SK-N-SH (cell line): Measurements from ENCODE around the gene PRKCA. TPM values are rescaled to one million over a fixed set of nuclear protein-coding genes. Genes with fewer than 3 reads are reported as not detected.

Experiments used
- CTCF ChIA-PET: fragments of 300-600, 350-600 bp; formaldehyde crosslinking; extraction: SDS; loops from one replicate; lab custom pipeline; 2021; lab: Yijun Ruan, JAX
- POLR2A ChIA-PET: fragments of 350-600 bp; sonication (Branson Sonifier 250); formaldehyde crosslinking; extraction: SDS; loops from one replicate; lab custom pipeline; 2020; ENCODE audit warnings: antibody characterized with exemption, inconsistent platforms; lab: Yijun Ruan, JAX
- DNase-seq: peaks from one replicate; pipeline ENCODE4 v3.0.0; 2012
- H2AFZ ChIP-seq: fragments of 200-600 bp; sonication (generic); 2 replicates; pipeline ENCODE4 v1.8.1; 2016; ENCODE audit warnings: antibody characterized with exemption, mild to moderate bottlenecking, low read depth
- H3F3A ChIP-seq: fragments of 200-600 bp; sonication (generic); replicated peaks from 2 replicates; pipeline ENCODE3; 2016; ENCODE audit warnings: antibody characterized with exemption, mild to moderate bottlenecking; ENCODE audit not compliant: insufficient read depth
- H3K27ac ChIP-seq, 2 experiments: fragments of 200-500 bp in 1 of 2; fragments of 200-600 bp in 1 of 2; sonication (Bioruptor generic) in 1 of 2; sonication (generic), shearing (Covaris generic) in 1 of 2; 2 replicates each; pipeline versions ENCODE4 v1.5.1 to v1.6.1; 2014 to 2016; ENCODE audit warnings: low read depth in 2 of 2, inconsistent platforms in 1 of 2, low read length in 1 of 2, mild to moderate bottlenecking in 1 of 2, mixed read lengths in 1 of 2
- H3K27me3 ChIP-seq: fragments of 200-600 bp; sonication (generic), shearing (Covaris generic); 2 replicates; pipeline ENCODE4 v1.6.1; 2016; ENCODE audit warnings: mixed run types; ENCODE audit not compliant: insufficient read depth
- H3K36me3 ChIP-seq, 2 experiments: fragments of 200-500 bp in 1 of 2; fragments of 200-600 bp in 1 of 2; sonication (Bioruptor generic) in 1 of 2; sonication (generic) in 1 of 2; replicated peaks in 1 of 2; 2 replicates each; pipeline versions ENCODE3 to v1.5.1; 2014 to 2016; ENCODE audit warnings: low read length in 1 of 2, mild to moderate bottlenecking in 1 of 2; ENCODE audit not compliant: insufficient read depth in 2 of 2, control insufficient read depth in 1 of 2
- H3K4me1 ChIP-seq, 2 experiments: fragments of 200-500 bp in 1 of 2; fragments of 200-600 bp in 1 of 2; sonication (Bioruptor generic) in 1 of 2; sonication (generic), shearing (Covaris generic) in 1 of 2; 2 replicates each; pipeline versions ENCODE4 v1.5.1 to v1.6.1; 2014 to 2016; ENCODE audit warnings: low read depth in 1 of 2, low read length in 1 of 2, mixed run types in 1 of 2; ENCODE audit not compliant: insufficient read depth in 2 of 2, control insufficient read depth in 1 of 2
- H3K4me2 ChIP-seq: fragments of 200-600 bp; sonication (generic), shearing (Covaris generic); 2 replicates; pipeline ENCODE4 v1.6.1; 2017; ENCODE audit warnings: mixed run types
- H3K4me3 ChIP-seq, 2 experiments: fragments of 200-500 bp in 1 of 2; fragments of 200-600 bp in 1 of 2; sonication (Bioruptor generic) in 1 of 2; sonication (generic), shearing (Covaris generic) in 1 of 2; 2 replicates each; pipeline versions ENCODE4 v1.5.1 to v1.8.1; 2014 to 2016; ENCODE audit warnings: low read depth in 2 of 2, inconsistent platforms in 1 of 2, low read length in 1 of 2, mild to moderate bottlenecking in 1 of 2, mixed read lengths in 1 of 2, moderate library complexity in 1 of 2
- H3K79me2 ChIP-seq: fragments of 200-600 bp; sonication (generic); 2 replicates; pipeline ENCODE4 v1.8.1; 2017; ENCODE audit warnings: mild to moderate bottlenecking; ENCODE audit not compliant: insufficient read depth
- H3K9ac ChIP-seq: fragments of 200-600 bp; sonication (generic); 2 replicates; pipeline ENCODE4 v1.6.1; 2017; ENCODE audit warnings: mixed run types
- H3K9me2 ChIP-seq: fragments of 200-600 bp; sonication (generic); 2 replicates; pipeline ENCODE4 v1.6.1; 2017; ENCODE audit warnings: mixed run types
- H3K9me3 ChIP-seq: fragments of 200-600 bp; sonication (generic); 2 replicates; pipeline ENCODE4 v1.6.1; 2017; ENCODE audit warnings: mixed run types, mild to moderate bottlenecking, moderate library complexity
- H4K20me1 ChIP-seq: fragments of 200-600 bp; sonication (generic); 2 replicates; pipeline ENCODE4 v1.6.1; 2017; ENCODE audit warnings: mild to moderate bottlenecking, mixed run types; ENCODE audit not compliant: insufficient read depth
- CHD2 ChIP-seq: fragments of 150-350 bp; IDR thresholded peaks from 2 replicates; pipeline ENCODE4 v1.6.1; 2018; ENCODE audit warnings: low read length; ENCODE audit not compliant: partially characterized antibody
- EP300 ChIP-seq, 2 experiments: IDR thresholded peaks; 2 replicates each; pipeline versions ENCODE4 v1.4.0 to v1.6.1; 2012; ENCODE audit warnings: borderline replicate concordance in 1 of 2, low read depth in 1 of 2, low read length in 1 of 2
- EZH2phosphoT487 ChIP-seq: fragments of 200-600 bp; sonication (generic); IDR thresholded peaks from 2 replicates; pipeline ENCODE4 v1.6.1; 2017; ENCODE audit warnings: low read depth, mixed run types, mild to moderate bottlenecking, antibody characterized with exemption, moderate library complexity, borderline replicate concordance
- FOXJ3 ChIP-seq: sonication (generic); formaldehyde crosslinking; IDR thresholded peaks from 2 replicates; pipeline ENCODE4 v1.5.1; 2020; ENCODE audit warnings: mild to moderate bottlenecking, missing genetic modification reagents
- GATA2 ChIP-seq: sonication (generic); formaldehyde crosslinking; IDR thresholded peaks from 2 replicates; pipeline ENCODE4 v1.5.0; 2020; ENCODE audit warnings: mild to moderate bottlenecking, missing genetic modification reagents
- JUND ChIP-seq: IDR thresholded peaks from 2 replicates; pipeline ENCODE4 v1.4.0; 2012
- MXI1 ChIP-seq: IDR thresholded peaks from 2 replicates; pipeline ENCODE4 v1.6.1; 2012; ENCODE audit warnings: mild to moderate bottlenecking, low read depth, low read length, improper control_type of control experiment
- NFIC ChIP-seq: IDR thresholded peaks from 2 replicates; pipeline ENCODE4 v1.4.0; 2012; ENCODE audit warnings: borderline replicate concordance
- NRF1 ChIP-seq: IDR thresholded peaks from 2 replicates; pipeline ENCODE4 v1.6.1; 2012; ENCODE audit warnings: low read depth, mild to moderate bottlenecking, low read length
- RCOR1 ChIP-seq: fragments of 150-350 bp; IDR thresholded peaks from 2 replicates; pipeline ENCODE4 v1.6.1; 2017; ENCODE audit warnings: antibody characterized with exemption, low read length
- SIN3A ChIP-seq: IDR thresholded peaks from 2 replicates; pipeline ENCODE4 v1.6.1; 2012; ENCODE audit warnings: low read depth, mild to moderate bottlenecking, low read length, moderate library complexity, borderline replicate concordance
- SMC3 ChIP-seq: IDR thresholded peaks from 2 replicates; pipeline ENCODE4 v1.6.1; 2012; ENCODE audit warnings: low read depth, low read length, improper control_type of control experiment
- TEAD4 ChIP-seq: IDR thresholded peaks from 2 replicates; pipeline ENCODE4 v1.4.0; 2012; ENCODE audit warnings: mild to moderate bottlenecking, borderline replicate concordance; ENCODE audit not compliant: insufficient read depth
- YY1 ChIP-seq: IDR thresholded peaks from 2 replicates; pipeline ENCODE4 v1.4.0; 2012; ENCODE audit warnings: low read depth, mild to moderate bottlenecking
- WGBS: methylation state at CpG from one replicate; pipeline ENCODE4 v1.1.6; 2017; ENCODE audit warnings: low lambda C conversion rate; 5-methylcytosine and 5-hydroxymethylcytosine counted together
- polyA plus RNA-seq, 3 experiments: library from polyadenylated mRNA; depleted of rRNA; stranded (reverse); fragments of >200 nt; gene quantifications; 2 replicates each; pipeline ENCODE4 v1.2.3, GENCODE V29; 2012
- TF ChIP-seq, protein P1 (sequence below): IDR thresholded peaks from 2 replicates; pipeline ENCODE4 v1.4.0; 2012; ENCODE audit warnings: low read depth
- TF ChIP-seq, protein P2 (sequence below): fragments of 150-350 bp; IDR thresholded peaks from 2 replicates; pipeline ENCODE4 v1.6.1; 2016; ENCODE audit warnings: mild to moderate bottlenecking, low read depth, low read length
- TF ChIP-seq, protein P3 (sequence below): fragments of 150-350 bp; IDR thresholded peaks from 2 replicates; pipeline ENCODE4 v1.6.1; 2017; ENCODE audit warnings: antibody characterized with exemption, low read length, low read depth, borderline replicate concordance
- TF ChIP-seq, protein P4 (sequence below): fragments of 200-600 bp; sonication (generic); IDR thresholded peaks from 2 replicates; pipeline ENCODE4 v1.6.1; 2017; ENCODE audit warnings: antibody characterized with exemption, mild to moderate bottlenecking, moderate library complexity

Gene PRKCA
- polyA plus RNA-seq, 1 of the 3 experiments (the other 2 are of a cell fraction) = 108 TPM

DNA sequence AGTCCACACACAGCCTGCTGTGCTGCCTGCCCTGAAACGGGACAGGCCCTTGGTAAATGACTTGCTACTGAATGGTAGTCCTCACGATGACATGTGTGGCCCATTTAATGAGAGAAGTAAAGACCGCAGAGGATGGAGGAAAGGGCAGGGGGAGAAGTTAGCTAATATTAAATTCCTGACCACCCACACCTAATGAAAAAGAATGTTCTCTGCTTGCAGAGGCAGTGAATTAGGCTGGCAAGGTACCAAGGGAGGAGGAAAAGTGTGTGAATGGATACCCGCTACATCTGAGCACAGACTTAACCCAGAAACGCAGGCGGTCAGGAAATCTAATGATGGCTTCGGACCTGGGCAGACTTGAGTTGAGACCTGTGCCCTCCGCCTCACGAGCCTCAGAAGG, 141.2 kb downstream of the PRKCA start:
- Histone ChIP-seq H3K4me3 (no peak overlapping the region), H3K27ac (no peak overlapping the region), H3K9ac (no peak overlapping the region), H3K4me2 (no peak overlapping the region), H3K9me3 (no peaks in the 10 kb centered on the region), H3K27me3 (no peaks in the 10 kb centered on the region), H2AFZ (no peak overlapping the region), H3K9me2 (no peaks in the 10 kb centered on the region), H4K20me1 (peaks cover 94% of the 10 kb centered on the region), H3K36me3 (peaks cover 0 to 28% of the 10 kb centered on the region in 2 experiments), H3K4me1 (peaks cover 0 to 16% of the 10 kb centered on the region in 2 experiments; a peak in 1 of 4 replicates), H3F3A (peaks cover 4% of the 10 kb centered on the region), H3K79me2 (peaks cover 100% of the 10 kb centered on the region)
- CTCF ChIA-PET = interaction anchor here (0.7 kb wide), 1 partner anchor 17 kb away, joined by 3 read pairs; no protein-coding TSS in a partner anchor
- POLR2A ChIA-PET = no interaction called here
- no peak for TF ChIP-seq NRF1
- no peak for TF ChIP-seq JUND
- TF ChIP-seq FOXJ3 (CRISPR knock-in tag) = no peak
- TF ChIP-seq, protein P1, sequence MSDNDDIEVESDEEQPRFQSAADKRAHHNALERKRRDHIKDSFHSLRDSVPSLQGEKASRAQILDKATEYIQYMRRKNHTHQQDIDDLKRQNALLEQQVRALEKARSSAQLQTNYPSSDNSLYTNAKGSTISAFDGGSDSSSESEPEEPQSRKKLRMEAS = no peak
- TF ChIP-seq, protein P2, sequence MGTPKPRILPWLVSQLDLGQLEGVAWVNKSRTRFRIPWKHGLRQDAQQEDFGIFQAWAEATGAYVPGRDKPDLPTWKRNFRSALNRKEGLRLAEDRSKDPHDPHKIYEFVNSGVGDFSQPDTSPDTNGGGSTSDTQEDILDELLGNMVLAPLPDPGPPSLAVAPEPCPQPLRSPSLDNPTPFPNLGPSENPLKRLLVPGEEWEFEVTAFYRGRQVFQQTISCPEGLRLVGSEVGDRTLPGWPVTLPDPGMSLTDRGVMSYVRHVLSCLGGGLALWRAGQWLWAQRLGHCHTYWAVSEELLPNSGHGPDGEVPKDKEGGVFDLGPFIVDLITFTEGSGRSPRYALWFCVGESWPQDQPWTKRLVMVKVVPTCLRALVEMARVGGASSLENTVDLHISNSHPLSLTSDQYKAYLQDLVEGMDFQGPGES = no peak
- TF ChIP-seq YY1 = no peak
- TF ChIP-seq EZH2phosphoT487 = no peak
- no peak for TF ChIP-seq CHD2
- TF ChIP-seq, protein P3, sequence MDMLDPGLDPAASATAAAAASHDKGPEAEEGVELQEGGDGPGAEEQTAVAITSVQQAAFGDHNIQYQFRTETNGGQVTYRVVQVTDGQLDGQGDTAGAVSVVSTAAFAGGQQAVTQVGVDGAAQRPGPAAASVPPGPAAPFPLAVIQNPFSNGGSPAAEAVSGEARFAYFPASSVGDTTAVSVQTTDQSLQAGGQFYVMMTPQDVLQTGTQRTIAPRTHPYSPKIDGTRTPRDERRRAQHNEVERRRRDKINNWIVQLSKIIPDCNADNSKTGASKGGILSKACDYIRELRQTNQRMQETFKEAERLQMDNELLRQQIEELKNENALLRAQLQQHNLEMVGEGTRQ = no peak
- TF ChIP-seq RCOR1 = no peak
- no peak for TF ChIP-seq TEAD4
- TF ChIP-seq SMC3 = no peak
- TF ChIP-seq EP300 (IDR thresholded peaks at IDR 0.05; ENCODE audit: borderline replicate concordance in 1 of 2, low read depth in 1 of 2, low read length in 1 of 2) = no peak
- TF ChIP-seq SIN3A = no peak
- no peak for TF ChIP-seq MXI1
- TF ChIP-seq NFIC = no peak
- TF ChIP-seq, protein P4, sequence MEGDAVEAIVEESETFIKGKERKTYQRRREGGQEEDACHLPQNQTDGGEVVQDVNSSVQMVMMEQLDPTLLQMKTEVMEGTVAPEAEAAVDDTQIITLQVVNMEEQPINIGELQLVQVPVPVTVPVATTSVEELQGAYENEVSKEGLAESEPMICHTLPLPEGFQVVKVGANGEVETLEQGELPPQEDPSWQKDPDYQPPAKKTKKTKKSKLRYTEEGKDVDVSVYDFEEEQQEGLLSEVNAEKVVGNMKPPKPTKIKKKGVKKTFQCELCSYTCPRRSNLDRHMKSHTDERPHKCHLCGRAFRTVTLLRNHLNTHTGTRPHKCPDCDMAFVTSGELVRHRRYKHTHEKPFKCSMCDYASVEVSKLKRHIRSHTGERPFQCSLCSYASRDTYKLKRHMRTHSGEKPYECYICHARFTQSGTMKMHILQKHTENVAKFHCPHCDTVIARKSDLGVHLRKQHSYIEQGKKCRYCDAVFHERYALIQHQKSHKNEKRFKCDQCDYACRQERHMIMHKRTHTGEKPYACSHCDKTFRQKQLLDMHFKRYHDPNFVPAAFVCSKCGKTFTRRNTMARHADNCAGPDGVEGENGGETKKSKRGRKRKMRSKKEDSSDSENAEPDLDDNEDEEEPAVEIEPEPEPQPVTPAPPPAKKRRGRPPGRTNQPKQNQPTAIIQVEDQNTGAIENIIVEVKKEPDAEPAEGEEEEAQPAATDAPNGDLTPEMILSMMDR = no peak
- no peak for TF ChIP-seq GATA2 (CRISPR knock-in tag)
- no peak for DNase-seq
- 87% methylated on average over 9 of the region's 9 CpGs for WGBS
